Parathyroid adenoma (tissue), 2 donors: ENCODE data around the gene ETFA.

ENCODE experiments used
- H2AFZ ChIP-seq: fragments of 300-600 bp; sonication (generic); one replicate; pipeline ENCODE4 v1.7.0; 2017; ENCODE audit warnings: antibody characterized with exemption, mild to moderate bottlenecking
- H3K27ac ChIP-seq: fragments of 300-600 bp; sonication (generic); one replicate; pipeline ENCODE4 v1.7.0; 2017
- H3K27me3 ChIP-seq: fragments of 300-600 bp; sonication (generic); one replicate; pipeline ENCODE4 v1.7.0; 2017; ENCODE audit warnings: low read length; ENCODE audit not compliant: control insufficient read depth, insufficient read depth
- H3K36me3 ChIP-seq: fragments of 300-600 bp; sonication (generic); one replicate; pipeline ENCODE4 v1.7.0; 2017; ENCODE audit warnings: low read length; ENCODE audit not compliant: control insufficient read depth, insufficient read depth
- H3K4me1 ChIP-seq: fragments of 300-600 bp; sonication (generic); one replicate; pipeline ENCODE4 v1.7.0; 2017; ENCODE audit warnings: control low read depth
- H3K4me2 ChIP-seq: fragments of 300-600 bp; sonication (generic); one replicate; pipeline ENCODE4 v1.7.0; 2017; ENCODE audit warnings: low read length
- H3K4me3 ChIP-seq: fragments of 300-600 bp; sonication (generic); one replicate; pipeline ENCODE4 v1.7.0; 2017; ENCODE audit warnings: low read depth, low read length
- H3K79me2 ChIP-seq: fragments of 300-600 bp; sonication (generic); one replicate; pipeline ENCODE4 v1.7.0; 2017; ENCODE audit warnings: control low read depth
- H3K9ac ChIP-seq: fragments of 300-600 bp; sonication (generic); one replicate; pipeline ENCODE4 v1.7.0; 2017; ENCODE audit warnings: mild to moderate bottlenecking
- H3K9me3 ChIP-seq: fragments of 300-600 bp; sonication (generic); one replicate; pipeline ENCODE4 v1.7.0; 2017; ENCODE audit warnings: low read length; ENCODE audit not compliant: control insufficient read depth
- TF ChIP-seq, protein P1 (sequence below): fragments of 300-600 bp; sonication (generic); IDR thresholded peaks from one replicate; pipeline ENCODE4 v1.7.0; 2017; ENCODE audit warnings: antibody characterized with exemption, mild to moderate bottlenecking
- donor health status: primary hyperparathyroidism.

Gene ETFA

DNA sequence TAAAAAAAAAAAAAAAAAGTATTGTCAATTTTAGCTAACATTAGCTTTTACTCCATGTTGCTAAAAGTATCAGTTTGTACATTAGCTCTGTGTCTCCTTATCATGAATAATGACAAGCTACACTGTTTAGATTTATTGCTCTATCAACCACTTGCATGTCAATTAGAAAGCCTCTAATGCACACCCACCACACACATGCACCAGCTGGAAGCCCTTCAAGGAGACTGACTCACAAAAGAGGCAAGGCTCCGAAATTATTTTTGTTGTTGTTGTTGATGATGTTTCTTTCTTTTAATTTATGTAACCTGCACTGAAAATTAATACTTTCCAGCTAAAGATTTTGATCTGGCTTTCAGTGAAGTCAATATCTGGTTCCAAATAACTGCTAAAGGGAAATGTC is 71.5 kb downstream of the ETFA start:
- H3K4me2 ChIP-seq = no peak overlapping the region
- no peaks in the 10 kb centered on the region for H3K4me1 ChIP-seq
- no peaks in the 10 kb centered on the region for H3K36me3 ChIP-seq
- no peak overlapping the region for H2AFZ ChIP-seq
- no peak overlapping the region for H3K9ac ChIP-seq
- no peaks in the 10 kb centered on the region for H3K79me2 ChIP-seq
- no peak overlapping the region for H3K4me3 ChIP-seq
- H3K9me3 ChIP-seq = no peaks in the 10 kb centered on the region
- TF ChIP-seq, protein P1, sequence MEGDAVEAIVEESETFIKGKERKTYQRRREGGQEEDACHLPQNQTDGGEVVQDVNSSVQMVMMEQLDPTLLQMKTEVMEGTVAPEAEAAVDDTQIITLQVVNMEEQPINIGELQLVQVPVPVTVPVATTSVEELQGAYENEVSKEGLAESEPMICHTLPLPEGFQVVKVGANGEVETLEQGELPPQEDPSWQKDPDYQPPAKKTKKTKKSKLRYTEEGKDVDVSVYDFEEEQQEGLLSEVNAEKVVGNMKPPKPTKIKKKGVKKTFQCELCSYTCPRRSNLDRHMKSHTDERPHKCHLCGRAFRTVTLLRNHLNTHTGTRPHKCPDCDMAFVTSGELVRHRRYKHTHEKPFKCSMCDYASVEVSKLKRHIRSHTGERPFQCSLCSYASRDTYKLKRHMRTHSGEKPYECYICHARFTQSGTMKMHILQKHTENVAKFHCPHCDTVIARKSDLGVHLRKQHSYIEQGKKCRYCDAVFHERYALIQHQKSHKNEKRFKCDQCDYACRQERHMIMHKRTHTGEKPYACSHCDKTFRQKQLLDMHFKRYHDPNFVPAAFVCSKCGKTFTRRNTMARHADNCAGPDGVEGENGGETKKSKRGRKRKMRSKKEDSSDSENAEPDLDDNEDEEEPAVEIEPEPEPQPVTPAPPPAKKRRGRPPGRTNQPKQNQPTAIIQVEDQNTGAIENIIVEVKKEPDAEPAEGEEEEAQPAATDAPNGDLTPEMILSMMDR = no peak
- H3K27me3 ChIP-seq = no peaks in the 10 kb centered on the region
- H3K27ac ChIP-seq = no peak overlapping the region

GRCh38 chr15:76236350-76236749 is 74.9 kb downstream of the ETFA start:
- Histone ChIP-seq H3K4me2 (no peak overlapping the region), H3K9me3 (no peaks in the 10 kb centered on the region), H2AFZ (no peak overlapping the region), H3K27ac (no peak overlapping the region), H3K9ac (no peak overlapping the region), H3K4me1 (no peaks in the 10 kb centered on the region), H3K4me3 (no peak overlapping the region), H3K27me3 (no peaks in the 10 kb centered on the region), H3K36me3 (no peaks in the 10 kb centered on the region), H3K79me2 (no peaks in the 10 kb centered on the region)
- TF ChIP-seq, protein P1 = no peak

DNA sequence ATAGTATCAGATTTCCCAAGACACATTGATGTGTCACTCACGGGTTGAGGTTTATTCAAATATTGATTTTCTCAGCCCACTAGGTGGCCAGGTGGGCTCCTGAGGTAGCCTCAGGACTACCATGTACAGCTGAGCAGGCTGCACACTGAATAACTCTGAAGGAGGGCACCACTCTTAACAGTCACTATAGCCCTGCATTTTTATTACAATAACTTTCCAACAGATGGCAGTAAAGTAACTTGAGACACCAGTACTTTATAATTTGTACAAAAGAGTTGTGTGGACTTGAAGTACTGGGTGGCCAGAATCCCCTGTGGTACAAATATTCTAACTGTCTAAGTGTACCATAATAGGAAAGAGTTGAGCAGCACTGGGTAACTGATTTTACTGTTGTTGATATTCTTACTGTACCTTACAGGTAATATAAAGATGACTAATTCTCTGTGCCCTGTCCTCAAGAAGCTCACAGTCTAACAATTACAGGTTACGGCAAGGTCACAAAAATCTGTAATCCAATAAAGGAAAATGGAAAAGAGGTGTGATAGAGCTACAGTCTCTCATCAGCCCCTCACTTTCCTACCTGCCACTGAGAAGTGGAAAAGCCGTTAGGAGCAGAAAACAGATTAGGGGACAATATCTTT is 76.0 kb downstream of the ETFA start:
- Histone ChIP-seq H3K79me2 (no peaks in the 10 kb centered on the region), H3K4me1 (no peaks in the 10 kb centered on the region), H3K9me3 (no peaks in the 10 kb centered on the region), H3K4me3 (no peak overlapping the region), H3K27ac (no peak overlapping the region), H3K9ac (no peak overlapping the region), H3K4me2 (no peak overlapping the region), H2AFZ (no peak overlapping the region), H3K36me3 (no peaks in the 10 kb centered on the region), H3K27me3 (no peaks in the 10 kb centered on the region)
- TF ChIP-seq, protein P1 = peak; percentile 28

DNA sequence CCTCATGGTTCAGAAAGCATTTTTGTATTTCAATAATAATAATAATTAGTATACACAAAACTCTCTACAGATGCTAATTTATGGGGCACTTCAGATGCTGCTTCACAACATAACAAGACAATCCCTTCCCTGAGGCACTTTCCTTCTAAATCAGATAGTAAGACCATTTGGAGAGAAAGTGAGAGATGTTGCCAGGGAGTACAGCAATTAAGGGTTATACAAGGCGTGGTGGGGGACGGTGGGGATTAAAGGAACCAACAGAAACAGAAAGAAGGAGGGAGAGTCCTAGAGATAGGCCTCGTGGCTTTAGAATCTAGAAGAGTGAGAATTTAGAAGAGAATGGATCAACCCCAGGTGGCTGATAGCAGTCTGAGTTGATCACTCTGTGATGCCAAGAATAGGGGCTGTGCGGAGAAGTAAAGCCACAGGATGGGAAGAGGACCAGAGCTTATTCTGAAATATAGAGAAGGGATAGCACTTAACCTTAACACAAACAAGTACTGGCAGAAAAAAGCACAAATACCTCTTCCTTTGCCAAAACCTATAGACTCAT is 76.9 kb downstream of the ETFA start:
- Histone ChIP-seq H3K27me3 (no peaks in the 10 kb centered on the region), H3K9me3 (no peaks in the 10 kb centered on the region), H3K4me3 (no peak overlapping the region), H3K27ac (no peak overlapping the region), H2AFZ (no peak overlapping the region), H3K9ac (no peak overlapping the region), H3K4me2 (no peak overlapping the region), H3K36me3 (no peaks in the 10 kb centered on the region), H3K79me2 (no peaks in the 10 kb centered on the region), H3K4me1 (no peaks in the 10 kb centered on the region)
- TF ChIP-seq, protein P1 = no peak

- Histone ChIP-seq H3K9me3 (no peaks in the 10 kb centered on the region), H3K4me2 (no peak overlapping the region), H3K79me2 (no peaks in the 10 kb centered on the region), H3K9ac (no peak overlapping the region), H3K27me3 (no peaks in the 10 kb centered on the region), H3K27ac (no peak overlapping the region), H3K4me1 (no peaks in the 10 kb centered on the region), H3K4me3 (no peak overlapping the region), H3K36me3 (no peaks in the 10 kb centered on the region), H2AFZ (no peak overlapping the region)
- TF ChIP-seq, protein P1 = no peak
These were observed 77.3 kb downstream of the ETFA start for GRCh38 chr15:76233921-76234320.
